RPMI7951 (cell line): ENCODE results near the gene TAF5. TPM values are rescaled to one million over a fixed set of nuclear protein-coding genes. Genes with fewer than 3 reads are reported as not detected.
"Not testable (repeated sequence)": the region's sequence is repeated elsewhere in the genome, so short reads cannot be mapped to it uniquely, and the experiment has no call there.

Experiments used
- DNase-seq: peaks from one replicate; pipeline ENCODE4 v3.0.0-alpha.2; 2012; ENCODE audit warnings: low read depth
- total RNA-seq: library from RNA; depleted of rRNA; stranded (reverse); fragments of >200 nt; shearing (Covaris generic); gene quantifications from 2 replicates; pipeline ENCODE4 v1.2.3, GENCODE V29; 2014; rRNA removed

The TAF5 gene
- 6.4 and 8.4 TPM in 2 replicates for total RNA-seq

DNA sequence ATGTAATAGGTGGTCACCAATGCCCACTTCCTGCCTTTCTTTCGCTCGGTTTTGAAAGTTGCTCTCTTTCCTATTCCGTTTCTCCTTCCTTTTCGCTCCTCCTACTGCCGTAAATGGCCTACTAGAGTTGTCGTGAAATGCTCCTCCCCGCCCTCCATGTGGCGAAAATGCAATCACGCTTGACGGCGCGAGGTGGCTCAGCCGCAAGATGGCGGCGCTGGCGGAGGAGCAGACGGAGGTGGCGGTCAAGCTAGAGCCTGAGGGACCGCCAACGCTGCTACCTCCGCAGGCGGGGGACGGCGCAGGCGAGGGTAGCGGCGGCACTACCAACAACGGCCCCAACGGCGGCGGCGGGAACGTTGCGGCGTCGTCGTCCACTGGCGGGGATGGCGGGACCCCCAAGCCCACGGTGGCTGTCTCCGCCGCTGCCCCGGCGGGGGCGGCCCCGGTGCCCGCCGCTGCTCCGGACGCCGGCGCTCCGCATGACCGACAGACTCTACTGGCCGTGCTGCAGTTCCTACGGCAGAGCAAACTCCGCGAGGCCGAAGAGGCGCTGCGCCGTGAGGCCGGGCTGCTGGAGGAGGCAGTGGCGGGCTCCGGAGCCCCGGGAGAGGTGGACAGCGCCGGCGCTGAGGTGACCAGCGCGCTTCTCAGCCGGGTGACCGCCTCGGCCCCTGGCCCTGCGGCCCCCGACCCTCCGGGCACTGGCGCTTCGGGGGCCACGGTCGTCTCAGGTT is at the start of gene TAF5:
TSS of gene TAF5 (plus strand) at position 195 of the 737 bp plus-strand sequence. CDS start at position 209, 14 bp downstream.
- DNase-seq, result peak; percentile 94

DNA sequence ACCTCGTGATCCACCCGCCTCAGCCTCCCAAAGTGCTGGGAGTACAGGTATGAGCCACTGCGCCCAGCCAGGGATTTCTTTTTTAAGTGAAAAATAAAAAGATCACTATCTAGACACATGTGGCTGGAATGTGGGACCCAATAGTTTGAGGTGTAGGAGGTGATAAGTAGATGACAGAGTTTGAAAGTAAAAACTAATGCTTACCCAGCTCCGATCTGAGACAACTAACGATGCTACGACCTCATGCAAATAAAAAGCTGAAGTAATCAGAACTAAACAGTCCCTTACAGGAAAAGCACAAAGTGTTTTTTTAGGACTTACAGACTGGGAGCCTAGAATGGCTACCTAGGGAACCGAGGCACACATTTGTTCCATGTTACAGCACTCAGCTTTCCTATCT is 39.9 kb upstream of the TAF5 start:
- no peak for DNase-seq

DNA sequence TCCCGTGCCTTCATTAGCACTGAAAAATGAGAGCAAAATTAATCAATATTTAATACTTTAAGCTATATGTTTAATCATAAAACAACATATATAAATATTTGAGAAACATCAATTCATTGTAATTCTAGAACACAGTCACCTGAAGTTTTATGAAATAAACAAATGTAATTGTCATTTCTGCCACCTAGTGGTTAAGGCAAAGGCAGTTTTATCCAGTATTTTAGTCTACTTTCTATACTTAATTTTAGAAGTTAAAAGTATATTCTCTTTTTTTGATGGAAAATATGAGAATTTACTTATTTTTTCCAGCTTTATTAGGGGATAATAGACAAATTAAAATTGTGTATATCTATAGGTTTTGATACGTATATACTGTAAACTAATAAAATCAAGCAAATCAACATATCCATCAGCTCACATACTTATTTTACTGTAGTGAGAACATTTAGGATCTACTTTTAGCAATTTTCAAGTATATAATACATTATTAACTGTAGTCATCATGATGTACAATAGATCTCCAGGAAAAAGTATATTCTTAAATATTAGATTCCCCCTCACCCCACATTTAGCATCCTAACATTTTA is 33.7 kb upstream of the TAF5 start:
- DNase-seq, result peak; percentile 23

DNA sequence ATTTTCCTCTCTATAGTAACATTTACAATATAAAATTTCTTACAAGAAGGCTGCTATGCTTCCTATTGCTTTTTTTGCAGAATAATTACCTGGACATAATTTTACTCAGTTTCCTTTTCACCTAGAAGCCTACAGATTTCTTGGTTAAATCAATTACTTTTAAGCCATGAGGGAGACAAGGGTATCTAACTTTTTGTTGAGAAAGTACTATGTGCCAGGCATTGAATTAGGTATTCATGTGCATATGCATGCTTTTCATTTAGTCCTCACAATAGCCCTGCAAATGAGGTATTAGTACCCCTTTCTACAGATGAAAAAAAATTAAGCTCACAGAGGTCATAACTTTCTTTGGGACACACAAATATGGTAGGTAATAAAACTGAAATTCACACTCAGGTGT is 33.2 kb upstream of the TAF5 start:
- DNase-seq, result no peak

DNA sequence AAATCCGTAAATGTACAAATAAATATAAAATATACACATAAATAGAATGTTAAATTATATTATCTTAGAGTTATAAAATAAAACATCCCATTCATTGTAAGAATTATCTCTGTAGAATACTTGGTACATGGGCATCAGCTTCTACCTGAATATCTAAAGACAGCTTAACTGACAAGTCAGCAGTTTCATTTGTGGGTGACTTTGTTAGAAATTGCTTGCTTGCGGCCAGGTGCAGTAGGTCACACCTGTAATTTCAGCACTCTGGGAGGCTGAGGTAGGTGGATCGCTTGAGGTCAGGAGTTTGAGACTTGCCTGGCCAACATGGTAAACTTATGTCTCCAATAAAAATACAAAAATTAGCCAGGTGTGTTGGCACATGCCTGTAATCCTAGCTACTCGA is 31.4 kb upstream of the TAF5 start:
- no peak for DNase-seq

DNA sequence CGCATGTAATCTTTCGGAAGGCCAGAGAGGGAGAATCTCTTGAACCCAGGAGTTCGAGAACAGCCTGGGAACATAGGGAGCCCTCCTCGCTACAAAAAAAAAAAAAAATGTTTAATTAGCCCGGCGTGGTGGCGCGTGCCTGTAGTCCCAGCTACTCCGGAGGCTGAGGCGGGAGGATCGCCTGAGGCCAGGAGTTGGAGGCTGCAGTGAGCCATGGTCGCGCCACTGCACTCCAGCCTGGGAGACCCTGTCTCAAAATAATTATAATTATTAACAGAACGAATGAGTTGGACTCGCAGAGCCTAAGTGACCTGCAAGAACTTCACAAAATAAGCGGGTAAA is 17.6 kb upstream of the TAF5 start:
- DNase-seq, result no peak

DNA sequence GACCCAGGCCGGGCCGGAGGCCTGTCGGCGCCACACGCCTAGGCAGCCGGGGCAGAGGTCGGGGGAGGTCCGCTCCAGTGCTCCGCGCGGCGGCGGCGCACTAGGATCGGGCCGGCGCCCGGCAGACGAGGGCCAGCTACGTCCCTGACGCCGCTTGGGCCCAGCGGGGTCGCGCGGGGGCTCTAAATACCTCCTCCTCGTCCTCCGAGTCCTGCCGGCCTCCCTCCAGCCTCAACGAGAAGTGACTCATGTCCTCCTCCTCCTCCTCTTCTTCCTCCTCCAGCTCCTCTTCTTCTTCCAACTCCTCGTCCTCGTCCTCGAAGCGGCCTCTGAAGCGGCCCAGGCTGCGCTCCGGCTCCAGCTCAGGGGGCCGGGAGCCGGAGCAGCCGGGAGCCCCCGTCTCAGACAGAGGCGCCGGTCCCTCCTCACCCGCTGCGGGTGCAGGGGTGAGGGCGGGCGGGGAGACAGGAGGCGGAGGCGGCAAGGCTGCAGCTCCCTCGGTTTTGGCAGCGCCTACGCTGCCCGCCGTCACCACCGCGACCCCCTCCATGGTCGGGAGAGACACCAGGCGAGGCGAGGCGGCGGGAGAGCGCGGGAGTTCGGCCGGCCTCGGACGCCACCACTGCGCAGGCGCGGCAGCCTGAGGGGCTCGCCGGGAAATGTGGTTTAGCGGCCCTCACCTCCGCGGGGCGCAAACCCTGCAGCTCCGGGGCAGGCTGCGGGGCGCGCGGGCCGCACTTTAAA is 17.1 kb upstream of the TAF5 start, which contains the start of gene PCGF6:
TSS of gene PCGF6 (minus strand) at position 624 of the 744 bp plus-strand sequence. CDS start at position 550, 74 bp downstream.
- peak; percentile 70 for DNase-seq

DNA sequence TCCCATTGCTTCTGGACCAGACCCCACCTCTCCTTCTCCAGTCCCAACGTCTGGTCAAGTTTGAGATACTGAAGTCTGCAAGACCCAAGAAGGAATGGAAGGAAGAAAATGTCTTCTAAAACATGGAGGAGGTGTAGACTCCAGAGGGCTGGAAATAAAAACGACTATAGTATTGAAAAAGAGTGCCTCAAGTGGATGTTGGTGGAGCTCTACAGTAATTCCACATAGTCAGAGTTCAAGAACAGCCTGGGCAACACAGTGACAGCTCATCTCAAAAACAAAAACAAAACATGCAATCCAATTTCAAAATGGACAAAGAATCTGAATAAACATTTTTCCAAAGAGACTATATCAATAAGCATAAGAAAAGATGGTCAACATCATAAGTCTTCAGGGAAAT is 14.5 kb upstream of the TAF5 start:
- DNase-seq, result no peak

DNA sequence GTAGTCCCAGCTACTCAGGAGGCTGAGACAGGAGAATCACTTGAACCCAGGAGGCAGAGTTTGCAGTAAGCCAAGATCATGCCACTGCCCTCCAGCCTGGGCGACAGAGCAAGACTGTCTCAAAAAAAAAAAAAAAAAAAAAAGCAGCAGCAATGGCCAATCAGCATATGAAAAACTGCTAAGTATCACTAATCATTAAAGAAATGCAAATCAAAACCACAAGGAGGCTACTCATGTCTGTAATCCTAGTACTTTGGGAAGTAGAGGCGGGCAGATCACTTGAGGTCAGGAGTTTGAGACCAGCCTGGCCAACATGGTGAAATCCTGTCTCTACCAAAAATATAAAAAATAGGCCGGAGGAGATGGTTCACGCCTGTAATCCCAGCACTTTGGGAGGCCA is 13.2 kb upstream of the TAF5 start:
- not testable (repeated sequence) for DNase-seq

DNA sequence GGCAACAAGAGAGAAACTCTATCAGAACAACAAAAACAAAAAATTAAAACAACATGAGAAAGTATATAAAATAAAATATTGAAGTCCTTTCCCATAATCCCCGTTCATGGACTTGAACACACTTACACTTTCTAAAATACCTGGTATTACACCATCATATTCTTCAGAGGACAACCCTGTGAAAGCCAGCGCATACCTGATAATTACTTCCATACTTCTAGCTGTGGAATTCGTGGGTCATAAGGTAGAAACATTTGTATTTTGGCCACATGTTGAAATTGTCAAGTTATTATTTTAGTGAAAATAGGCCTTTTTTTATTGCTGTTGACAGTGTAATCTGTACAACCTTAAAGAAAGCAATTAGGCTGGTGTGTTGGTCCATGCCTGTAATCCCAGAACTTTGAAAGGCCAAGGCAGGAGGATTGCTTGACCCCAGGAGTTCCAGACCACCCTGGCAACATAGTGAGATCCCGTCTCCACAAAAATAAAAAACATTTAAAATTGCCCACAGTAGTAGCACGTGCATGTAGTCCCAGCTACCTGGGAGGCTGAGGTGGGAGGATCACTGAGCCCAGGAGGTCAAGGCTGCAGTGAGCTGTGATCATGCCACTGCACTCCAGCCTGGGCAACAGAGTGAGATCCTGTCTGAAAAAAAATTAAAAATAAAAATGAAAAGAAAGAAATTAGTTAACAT is 11.7 kb upstream of the TAF5 start:
- no peak for DNase-seq

DNA sequence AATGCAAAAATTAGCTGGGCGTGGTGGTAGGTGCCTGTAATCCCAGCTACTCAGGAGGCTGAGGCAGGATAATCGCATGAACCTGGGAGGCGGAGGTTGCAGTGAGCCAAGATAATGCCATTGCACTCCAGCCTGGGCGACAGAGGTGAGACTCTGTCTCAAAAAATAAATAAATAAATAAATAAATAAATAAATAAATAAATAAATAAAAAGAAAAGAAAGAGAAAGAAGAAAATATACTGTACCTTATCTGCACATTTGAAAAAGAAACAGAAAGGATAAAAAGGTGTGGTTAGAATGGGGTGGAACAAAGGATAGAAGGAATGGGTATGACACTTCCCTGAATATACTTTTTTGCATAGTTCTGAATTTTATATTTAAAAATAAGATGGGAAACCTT is 8.3 kb upstream of the TAF5 start:
- DNase-seq, result not testable (repeated sequence)

DNA sequence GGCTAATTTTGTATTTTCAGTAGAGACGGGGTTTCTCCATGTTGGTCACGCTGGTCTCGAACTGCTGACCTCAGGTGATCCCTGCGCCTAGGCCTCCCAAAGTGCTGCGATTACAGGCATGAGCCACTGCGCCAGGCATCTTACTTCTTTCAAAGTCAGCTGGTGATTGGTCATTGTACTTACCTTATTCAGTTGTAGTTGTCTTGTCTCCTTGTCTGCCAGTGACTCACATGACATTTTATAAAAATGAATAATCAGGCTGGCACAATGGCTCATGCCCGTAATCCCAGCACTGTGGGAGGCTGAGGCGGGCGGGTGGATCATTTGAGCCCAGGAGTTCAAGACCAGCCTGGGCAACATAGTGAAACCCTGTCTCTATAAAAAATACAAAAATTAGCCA is 7.0 kb upstream of the TAF5 start:
- peak; percentile 35 for DNase-seq

DNA sequence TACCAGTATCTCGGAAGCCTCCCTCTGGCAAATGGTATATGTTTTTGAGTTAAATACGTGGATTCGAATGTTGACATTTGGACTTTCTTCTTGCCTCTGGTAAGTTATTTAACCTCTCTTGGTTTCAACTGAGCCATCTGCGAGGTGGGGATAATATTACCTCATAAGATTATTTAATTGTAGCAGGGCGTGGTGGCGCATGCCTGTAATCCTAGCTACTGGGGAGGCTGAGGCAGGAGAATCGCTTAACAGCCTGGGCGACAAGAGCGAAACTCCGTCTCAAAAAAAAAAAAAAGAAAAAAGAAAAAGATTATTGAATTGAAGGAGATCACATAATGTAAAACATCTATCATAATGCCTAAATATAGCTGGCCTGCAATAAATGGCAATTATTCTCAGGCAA is 396 bp upstream of the TAF5 start:
- no peak for DNase-seq

DNA sequence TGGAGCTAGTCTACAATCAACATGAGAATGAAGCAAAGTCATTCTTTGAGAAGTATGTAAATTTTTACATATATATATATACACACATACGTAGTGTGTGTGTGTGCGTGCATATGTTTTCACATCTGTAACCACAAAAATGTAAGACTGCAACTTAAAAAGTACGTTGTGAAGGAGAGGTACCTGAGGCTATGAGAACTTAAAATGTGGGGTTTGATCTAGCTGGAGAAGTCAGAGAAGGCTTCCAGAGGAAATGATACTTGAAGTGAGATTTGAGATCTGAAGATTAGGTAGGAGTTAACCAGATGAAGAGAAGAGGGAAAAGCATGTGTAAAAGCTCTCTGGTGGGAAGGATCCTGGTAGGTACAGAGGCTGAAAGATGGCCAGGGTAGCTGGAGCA is 5.8 kb downstream of the TAF5 start:
- DNase-seq, result no peak

DNA sequence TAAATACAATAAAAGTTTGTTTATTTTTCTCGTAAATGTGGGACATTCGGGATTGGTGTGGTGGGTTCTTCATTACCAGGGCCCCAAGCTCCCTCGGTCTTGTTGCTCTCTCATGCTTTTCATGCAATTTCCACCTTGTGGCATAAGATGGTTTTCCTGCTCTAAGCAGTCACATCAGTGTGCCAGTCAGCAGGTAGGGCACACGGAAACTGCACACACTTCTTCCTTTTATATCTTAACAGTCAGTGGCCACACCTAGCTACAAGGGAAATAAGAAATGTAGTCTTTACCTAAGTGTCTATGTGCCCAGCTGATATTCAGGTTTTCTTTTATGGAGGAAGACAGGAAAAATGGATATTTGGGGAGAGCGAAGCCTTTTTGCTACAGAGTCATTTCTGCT is 6.5 kb downstream of the TAF5 start:
- DNase-seq, result no peak

DNA sequence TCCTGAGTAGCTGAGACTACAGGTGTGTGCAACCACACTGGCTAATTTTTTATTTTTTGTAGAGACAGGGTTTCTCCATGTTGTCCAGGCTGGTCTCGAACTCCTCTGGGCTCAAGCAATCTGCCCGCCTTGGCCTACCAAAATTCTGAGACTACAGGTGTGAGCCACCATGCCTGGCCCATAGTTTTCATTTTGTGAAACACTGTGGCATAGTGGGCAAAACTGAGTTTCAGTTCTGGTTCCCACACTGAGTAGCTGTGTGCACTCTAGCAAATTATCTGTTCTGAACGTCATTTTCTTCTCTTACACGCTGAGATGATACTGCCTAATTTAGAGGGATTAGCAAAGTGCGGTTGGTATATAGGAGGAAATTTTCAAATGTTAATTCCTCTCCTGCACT is 15.0 kb downstream of the TAF5 start:
- DNase-seq, result no peak

DNA sequence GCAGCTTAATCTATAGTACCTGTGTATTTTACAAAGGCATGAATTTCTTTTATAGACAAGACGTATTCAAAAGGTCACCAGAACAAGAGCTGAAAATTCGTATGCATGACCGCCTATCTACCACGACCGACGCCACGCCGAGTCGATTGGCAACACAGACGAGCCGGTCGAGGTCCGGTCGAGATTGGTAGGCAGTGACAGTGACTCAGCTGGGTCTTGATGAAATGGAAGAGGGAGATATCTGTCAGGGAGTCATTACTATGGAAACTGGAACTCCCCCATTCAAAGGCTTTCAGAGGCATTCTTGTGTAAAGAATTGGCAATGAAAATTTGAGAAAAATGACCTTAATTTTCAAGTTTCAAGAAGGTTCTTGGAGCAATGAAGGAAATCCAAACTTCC is 26.4 kb downstream of the TAF5 start:
- DNase-seq, result no peak

DNA sequence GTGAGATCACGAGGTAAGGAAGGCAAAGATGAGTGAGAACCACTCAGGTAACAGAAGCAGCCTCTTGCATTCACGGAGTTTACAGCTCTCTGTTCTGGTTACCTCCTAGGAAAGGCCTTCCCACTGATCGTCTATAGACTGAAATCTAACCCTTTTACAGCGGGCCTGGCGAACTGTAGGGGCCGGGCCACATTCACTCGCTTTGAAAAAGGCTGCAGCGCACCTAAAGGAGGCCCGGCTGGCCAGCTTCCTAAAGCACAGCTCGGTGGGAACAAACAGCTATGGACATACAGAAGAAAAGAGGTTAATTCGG is 27.9 kb downstream of the TAF5 start:
- DNase-seq, result peak; percentile 8

DNA sequence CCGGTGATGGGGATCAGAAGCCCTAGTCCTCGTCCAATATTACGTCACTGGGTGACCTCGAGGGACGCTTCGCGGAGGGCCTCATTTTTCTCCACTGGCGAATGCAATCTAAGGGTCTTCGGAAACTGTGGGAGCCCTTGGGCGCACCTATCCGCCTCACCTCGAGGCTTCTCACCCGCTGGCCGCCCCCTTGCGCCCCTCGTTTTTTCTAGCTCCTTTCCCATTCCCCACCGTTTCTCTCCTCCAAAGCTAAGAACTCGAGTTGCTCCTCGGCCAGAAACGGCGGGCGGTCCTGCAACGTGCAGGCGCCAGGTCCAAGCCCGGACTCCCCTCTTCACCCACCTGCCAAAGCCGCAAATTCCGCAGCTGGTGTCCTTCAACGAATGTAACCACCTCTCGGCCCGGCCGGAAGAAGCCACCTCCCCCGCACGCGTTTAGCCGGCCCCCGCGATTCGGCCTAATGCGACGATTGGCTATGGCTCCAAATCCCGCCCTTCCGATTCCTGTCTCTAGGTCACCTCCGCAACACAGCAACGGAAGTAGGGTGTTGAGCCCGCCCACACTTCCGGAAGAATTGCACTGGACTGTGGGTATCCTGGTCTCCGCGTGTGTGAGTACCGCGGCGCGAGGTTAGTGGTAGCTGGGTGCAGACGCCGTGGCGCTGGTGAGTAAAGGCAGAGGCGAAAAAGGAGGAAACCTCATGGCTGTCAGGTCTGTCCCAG is 28.5 kb downstream of the TAF5 start, which contains the start of the genes ATP5MK and PDCD11:
TSS of gene ATP5MK (minus strand) at position 409 of the 722 bp plus-strand sequence. CDS start 4,018 bp downstream, outside the sequence.
TSS of gene PDCD11 (plus strand) at position 560 of the 722 bp plus-strand sequence. CDS start 1,801 bp downstream, outside the sequence.
- peak; percentile 97 for DNase-seq

DNA sequence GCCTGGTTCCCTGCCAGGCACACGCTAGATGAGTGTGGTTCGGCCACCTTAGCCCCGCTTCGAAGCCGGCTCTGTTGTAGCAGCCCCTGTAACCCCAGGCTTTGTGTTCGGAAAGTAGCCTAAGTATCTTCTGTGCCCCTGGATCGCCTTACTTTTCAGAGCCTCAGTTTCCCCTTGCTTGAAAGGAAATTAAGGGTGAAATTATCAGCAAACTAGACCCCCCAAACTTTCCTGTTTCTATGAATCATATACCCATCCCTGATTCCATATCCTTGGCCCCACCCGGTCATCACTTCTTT is 29.0 kb downstream of the TAF5 start:
- DNase-seq, result no peak

DNA sequence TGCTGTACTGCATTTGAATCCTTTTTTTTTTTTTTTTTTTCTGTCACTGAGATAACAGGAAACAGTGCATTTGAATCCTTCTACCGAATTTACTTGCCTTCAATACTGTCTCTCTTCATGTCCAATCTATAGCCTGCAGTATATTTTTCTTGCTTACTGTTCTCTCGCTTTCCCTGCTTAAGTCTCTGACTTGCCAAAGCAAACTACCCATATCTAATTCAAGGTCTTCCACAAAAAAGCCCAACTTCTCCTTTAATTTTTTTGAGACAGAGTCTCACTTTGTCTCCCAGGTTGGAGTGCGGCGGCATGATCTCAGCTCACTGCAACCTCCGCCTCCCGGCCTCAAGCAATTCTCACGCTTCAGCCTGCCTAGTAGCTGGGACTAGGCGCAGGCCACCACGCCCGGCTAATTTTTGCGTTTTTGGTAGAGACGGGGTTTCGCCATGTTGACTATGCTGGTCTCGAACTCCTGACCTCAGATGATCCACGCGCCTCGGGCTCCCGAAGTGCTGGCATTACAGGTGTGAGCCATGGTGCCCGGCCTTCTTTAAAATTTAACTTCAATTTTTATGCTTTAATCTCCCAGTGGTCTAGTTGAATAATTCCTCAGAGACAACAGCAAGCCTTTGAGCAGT is 29.5 kb downstream of the TAF5 start:
- peak; percentile 30 for DNase-seq
